Measurements from ENCODE around the gene NAA11. TPM values are rescaled to one million over a fixed set of nuclear protein-coding genes. Genes with fewer than 3 reads are reported as not detected.

The NAA11 gene
- not detected in 2 replicates for total RNA-seq

DNA sequence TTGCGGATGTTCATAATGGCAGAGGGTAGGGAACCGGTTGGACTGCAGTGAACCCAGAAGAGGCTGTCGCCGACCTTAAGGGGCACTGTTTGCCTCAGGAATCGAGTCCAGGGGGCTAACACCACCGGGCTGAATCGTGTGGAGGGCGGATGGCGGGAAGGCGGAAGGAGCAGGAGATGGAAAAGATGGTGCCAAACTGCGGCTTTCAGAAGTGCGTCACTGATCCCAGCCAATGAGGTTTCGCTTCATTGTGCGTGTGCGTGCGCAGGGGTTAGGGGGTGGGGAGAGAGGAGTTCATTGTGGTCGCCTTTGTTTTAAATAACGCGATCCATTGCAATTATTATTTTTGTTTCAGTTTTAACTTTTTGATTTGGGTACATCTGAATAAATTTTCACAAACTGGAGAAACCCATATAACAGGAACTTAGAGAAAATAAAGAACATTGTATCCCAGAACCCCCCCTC lies at the start of gene NAA11:
Gene NAA11 (minus strand): TSS at position 198 of the 465 bp plus-strand sequence. CDS start 184 bp downstream, at position 14.

Other genes starting within 250 kb of the NAA11 start
- gene GK2, start 82.2 kb upstream of the NAA11 start, total RNA-seq: not detected in 2 replicates